NCI-H2196 treated with DMSO at 0.1 percent for 48 hours (cell line): ENCODE data around the gene SUN5.
"Not testable (repeated sequence)": the region's sequence is repeated elsewhere in the genome, so short reads cannot be mapped to it uniquely, and the experiment has no call there.

Experiments used
- DNase-seq: peaks from one replicate; lab custom pipeline; 2025; ENCODE audit not compliant: unreplicated experiment; lab: John Stamatoyannopoulos, UW

Gene SUN5

DNA sequence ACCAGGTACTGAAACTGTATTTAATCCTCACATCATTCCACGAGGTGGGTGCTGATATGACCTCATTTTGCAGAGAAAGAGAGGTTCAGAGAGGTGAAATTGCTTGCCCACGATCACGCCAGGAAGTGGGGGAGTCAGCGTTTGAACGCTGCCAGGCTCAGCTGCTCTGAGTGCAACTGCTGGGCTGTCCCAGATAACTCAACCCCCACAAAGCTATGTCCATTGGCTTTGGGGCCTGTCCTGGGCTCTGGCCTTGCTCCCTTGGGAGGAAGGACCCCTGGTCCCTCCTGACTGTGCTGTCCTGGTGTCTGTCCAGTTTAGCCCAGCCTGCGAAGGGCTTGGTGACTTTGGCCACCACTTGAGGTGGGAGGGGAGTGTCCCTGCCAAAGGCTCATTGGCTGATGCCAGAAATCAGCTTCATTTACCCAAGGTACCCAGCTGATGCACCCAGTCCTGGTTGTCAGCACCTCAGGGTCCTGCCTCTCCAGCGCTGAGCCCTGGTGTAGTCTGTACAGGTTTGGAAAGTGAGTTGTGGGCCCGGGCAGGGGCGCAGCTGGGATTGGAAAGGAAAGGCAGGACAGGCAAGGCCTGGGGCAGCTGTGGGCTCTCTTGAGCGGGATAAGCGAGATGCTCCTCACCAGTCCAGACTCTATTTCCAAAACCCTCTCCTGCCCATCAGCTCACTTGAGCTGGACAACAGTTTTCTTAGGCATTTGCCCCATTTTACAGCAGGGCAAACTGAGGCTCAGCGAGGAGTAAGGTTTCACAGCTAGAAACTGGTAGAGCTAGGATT is 38.5 kb downstream of the SUN5 start:
- no peak for DNase-seq

DNA sequence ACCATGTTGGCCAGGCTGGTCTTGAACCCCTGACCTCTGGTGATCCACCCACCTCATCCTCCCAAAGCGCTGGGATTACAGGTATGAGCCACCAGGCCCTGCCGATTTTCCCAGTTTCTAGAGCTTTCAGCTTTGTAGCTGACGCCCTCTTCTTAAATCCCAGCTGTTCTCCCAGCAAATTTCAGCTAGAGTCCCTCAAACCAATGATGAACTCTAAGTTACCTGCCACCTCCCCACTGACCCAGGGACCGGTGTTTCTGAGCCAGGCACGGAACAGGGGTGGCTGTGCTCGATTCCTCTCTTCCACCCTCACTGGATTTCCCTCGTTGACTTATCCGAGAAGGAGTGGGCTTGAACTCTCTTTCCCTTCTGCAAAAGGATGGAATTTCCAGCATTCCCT is 39.1 kb downstream of the SUN5 start:
- no peak for DNase-seq

DNA sequence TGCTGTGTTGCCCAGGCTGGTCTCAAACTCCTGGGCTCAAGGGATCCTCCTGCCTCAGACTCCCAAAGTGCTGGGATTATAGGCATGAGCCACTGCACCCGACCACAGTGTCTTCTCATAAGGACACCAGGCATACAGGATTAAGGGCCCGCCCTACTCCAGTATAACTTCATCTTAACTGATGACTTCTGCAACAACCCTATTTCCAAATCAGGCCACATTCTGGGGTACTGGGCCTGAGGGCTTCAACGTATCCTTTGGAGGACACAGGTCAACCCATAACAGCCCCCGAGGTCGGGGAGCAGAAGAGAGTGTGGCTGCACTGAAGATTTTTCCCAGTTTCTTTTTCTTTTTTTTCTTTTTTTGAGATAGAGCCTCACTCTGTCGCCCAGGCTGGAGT is 39.7 kb downstream of the SUN5 start:
- DNase-seq = no peak

DNA sequence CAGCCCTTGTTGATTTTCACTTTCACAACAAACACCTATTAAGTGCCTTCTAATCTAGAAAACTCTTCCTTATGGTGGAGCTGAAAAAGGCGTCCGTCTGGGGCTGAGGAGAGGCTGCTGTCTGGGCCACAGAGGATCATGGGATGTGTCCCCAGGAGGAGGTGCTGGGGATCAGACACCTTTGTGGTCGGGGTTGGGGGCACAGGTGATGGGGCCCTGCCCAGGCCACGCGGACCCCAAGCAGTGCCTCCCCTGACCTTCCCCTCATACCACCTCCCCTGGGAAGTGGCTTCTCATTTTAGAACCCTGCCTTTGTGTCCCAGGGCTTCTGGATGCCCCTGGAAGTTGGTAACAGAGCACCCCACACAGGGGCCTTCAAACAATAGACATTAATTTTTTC is 41.1 kb downstream of the SUN5 start:
- DNase-seq = no peak

DNA sequence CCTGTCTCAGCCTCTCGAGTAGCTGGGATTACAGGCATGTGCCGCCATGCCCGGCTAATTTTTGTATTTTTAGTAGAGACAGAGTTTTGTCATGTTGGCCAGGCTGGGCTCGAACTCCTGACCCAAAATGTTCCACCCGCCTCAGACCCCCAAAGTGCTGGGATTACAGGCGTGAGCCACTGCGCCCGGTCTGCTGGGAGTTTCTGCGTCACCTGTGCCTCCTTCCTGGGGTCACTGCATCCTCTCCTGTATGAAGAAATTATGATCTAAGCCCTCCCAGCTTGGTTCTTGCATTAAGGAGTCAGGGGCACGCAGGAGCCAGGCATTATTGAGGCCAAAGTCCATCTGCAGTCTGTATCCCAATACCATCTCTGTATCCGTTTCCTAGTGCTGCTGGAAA is 41.6 kb downstream of the SUN5 start:
- not testable (repeated sequence) for DNase-seq

DNA sequence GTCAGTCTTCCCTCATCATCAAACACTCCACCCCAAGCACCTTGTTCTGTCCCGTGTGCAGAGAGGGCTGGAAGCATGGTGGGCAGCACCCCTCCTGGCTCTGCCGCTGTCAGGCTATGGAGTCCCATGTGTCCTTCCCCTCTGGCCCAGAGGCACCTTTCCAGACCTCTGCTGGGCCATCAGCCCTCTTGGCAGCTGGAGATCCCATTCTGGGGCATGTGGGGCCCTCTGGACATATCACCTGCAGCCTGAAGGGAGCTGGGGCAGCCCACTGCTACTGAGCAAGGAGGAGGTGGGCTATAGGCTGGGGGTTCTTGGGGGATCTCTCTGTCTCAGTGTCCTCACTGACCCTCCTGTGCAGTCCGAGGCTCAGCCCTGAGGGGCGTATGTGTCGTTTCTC is 42.2 kb downstream of the SUN5 start:
- no peak for DNase-seq

DNA sequence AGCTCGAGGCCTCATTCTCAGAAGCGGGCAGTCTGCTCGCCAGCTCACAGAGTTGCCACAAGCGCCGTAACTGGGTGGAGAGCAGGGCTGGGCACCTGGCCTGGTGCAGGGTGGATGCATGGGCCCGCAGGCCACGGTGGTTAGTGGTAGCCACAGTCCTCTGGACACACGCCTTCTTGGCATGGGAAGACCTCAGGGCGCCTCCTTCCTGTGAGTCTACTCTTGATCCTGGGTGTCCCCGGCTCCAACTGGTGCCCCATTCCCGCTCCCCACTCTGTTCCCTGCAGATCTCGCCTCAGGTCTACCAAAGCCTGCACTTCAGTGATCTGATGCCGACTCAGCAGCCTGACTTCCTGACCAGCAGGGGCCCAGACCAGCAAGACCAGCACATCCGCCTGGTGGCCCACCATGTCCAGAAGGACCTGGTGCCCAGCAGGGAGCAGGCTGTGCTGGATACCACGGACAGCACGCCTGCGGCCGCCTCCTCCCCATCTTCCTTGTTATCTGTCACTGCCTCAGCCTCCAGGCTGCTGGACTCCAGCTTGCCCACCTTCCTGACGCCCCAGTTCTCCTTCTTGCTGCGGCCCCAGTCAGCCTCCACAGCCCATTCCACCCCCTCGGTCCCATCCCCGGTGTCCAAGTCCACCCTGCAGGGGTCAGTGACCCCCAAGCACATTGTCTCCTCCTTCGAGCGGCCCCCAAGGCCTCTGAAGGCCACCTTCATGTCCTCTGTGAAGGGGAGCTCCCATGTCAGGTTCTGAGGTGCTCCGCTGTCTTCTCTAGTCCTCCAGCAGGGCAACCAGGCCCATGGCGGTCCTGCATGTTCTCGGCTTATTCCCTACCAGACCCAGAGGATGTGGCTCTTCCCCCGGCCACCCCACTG is 43.1 kb downstream of the SUN5 start:
- DNase-seq = no peak

DNA sequence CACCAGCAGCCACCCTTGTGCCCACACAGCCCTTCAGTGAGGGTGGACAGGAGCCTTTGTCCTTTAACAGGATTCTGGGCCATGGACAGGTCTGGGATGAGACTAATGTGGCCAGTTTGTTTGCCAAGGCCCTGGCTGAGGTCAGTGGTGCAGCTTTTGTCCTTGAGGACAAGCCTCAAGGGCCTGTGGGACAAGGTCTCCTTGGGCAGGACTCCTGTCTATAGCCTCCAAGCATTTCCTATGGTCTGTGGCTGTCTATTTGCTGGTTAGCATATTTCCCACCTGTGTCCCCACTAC is 44.1 kb downstream of the SUN5 start:
- DNase-seq = no peak

DNA sequence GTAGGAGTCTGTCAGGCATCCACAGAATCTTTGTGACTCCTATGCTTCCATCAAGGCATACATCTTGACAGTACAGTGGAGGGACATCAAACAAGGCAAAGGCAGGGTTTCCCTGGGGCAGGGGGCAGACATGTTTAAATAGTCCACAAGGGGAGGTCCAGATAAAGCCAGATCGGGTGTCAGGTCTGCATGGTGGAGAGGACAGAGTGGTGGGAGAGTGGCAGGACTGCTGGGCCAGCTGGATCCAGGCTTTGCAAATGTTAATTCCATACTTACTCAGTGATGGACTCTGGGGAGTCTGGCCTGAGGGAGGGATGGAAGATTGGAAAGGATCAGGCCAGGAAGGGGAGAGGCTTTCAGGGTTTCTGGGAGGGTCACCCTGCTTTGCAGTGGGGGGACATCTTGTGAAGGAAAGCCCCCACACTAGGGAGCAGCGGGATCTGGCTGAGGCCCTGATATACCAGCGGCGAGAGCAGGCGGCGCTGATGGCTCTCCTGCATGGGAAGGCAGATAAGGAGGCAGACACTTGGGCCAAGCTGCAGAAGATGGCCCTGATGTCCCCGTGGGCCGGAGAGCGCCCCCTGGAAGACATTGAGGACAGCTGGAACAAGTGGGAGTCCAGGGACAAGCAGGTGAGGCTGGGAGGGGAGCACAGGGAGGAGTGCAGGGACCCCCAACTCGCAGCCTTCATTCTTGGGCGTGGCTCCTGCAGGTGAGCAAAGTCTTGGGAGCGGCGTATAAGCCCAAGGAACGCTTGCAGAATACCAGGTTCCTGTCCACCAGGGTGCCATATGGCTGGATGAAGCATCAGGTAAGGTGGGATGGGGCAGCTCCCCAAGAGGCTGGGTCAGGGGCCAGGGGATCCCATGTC is 44.6 kb downstream of the SUN5 start:
- DNase-seq = no peak

DNA sequence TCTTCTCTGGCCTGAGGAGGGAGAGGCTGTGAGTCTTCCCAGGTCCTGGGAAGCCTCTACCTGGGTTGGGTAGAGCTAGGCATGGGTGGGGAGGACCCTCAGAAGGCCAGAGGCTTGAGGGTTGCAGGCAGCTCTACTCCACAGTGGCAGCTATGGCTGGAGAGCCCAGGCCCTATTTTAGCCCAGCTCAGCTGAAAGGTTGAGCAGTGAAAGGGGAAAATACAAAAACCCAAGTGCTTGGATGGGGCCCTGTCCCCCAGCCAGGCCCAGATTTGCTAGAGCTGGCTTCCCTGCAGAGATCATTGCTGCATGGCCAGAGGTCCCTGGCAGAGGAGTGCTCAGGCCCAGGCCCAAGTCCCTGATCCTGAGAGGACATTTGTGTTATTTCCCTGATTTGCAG is 45.7 kb downstream of the SUN5 start:
- no peak for DNase-seq

DNA sequence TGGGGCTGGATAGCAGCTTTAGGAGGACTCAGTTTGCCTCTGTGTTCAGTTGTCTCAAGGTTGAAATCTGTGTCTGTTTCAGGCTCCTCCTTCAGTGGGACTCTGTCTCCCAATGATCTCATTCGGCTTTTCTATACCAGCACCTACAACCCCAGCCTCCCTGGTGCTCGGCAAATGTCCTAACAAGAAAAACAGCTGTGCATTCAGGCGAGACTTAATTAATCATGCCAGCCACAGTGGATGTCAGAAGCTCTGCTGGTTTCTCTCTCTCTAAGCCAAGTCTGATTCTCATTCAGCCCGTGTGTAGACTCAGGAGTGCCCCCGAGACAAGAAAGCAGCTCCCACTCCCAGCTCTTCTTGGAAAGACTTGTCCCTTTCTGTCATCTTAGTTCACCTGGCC is 46.8 kb downstream of the SUN5 start:
- no peak for DNase-seq

DNA sequence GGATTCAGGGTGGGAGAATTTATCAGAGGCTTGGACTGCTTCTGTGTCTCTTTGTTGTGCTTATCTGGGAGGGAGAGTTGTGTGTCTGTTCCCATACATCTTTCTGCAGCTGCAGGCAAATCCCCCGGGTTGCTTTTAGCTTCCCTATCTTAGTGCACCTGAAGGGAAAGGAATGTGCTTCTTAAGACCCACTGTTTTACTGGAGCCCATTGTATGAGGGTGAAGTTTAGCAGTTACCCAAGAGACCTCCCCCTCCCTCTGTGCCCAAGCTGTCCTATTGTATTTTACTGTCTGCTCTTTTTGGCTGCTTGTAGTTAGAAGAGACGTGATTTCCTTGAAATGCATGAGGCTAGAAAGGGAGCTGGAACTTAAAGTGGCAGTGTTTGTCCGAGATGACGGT is 53.7 kb downstream of the SUN5 start:
- DNase-seq = not testable (repeated sequence)

DNA sequence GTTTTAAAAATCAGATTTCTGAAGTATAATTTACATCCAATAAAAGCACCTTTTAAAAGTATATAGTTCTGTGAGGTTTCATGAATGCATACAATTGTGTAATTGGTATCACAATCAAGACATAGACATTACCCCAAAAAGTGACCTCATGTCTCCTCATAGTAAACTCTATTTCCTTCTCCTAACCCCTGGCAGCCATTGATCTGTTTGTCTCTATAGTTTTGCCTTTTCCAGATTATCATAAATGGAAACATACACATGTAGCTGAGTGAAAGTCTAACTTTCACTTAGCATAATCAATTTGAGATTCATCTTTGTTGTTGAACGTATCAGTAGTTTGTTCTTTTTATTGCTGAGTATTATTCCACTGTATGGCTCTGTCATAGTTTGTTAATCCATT is 57.6 kb downstream of the SUN5 start:
- no peak for DNase-seq

DNA sequence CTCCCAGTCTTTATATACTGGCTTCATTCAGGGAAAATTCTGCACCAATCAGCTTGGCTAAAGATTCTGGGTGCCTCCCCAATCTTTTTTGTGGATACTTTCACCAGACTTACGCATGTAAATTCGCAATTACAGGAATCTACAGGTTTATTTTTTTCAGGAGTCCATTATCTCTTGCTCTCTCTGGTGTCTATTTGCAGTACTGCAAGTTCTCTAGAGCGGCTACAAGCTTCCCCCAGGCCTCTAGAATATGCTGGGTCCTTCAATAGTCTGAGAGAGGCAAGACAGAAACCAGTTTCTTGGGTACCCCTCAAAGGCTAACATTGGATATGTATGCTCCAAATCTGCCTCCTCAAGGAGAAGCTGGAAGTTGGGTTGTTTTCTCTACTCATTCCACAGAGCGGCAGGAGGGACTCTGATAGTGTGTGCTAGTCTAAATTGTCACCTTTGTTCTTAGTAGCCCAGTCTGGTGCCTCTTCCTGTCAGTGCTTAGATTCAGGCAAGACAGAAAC is 58.5 kb downstream of the SUN5 start:
- DNase-seq = no peak

DNA sequence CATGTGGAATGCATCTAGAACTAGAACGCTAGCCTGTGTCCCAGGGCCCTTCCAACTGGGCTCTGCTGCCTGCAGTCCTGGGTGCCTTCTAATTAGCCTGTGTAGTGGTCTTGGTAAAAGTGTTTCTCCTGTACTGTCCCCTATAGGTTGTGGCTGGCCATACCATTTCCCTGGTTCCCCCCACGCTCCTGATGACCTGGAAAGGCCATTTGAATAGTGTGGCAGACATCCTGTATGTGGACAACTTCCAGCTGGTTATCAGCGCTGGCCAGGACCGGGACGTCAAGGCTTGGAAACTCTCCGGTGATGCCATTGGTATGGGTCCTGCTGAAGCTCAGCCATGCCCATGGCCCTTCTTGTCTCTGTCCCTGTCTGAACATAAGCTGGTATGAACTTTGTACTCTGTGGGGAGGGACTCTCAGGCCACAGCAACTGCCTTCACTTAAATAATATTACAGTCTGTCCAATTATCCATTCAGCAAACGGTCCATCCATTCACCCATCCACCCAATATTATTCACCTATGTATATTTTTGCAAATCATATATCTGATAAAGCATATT is 60.7 kb downstream of the SUN5 start:
- no peak for DNase-seq

DNA sequence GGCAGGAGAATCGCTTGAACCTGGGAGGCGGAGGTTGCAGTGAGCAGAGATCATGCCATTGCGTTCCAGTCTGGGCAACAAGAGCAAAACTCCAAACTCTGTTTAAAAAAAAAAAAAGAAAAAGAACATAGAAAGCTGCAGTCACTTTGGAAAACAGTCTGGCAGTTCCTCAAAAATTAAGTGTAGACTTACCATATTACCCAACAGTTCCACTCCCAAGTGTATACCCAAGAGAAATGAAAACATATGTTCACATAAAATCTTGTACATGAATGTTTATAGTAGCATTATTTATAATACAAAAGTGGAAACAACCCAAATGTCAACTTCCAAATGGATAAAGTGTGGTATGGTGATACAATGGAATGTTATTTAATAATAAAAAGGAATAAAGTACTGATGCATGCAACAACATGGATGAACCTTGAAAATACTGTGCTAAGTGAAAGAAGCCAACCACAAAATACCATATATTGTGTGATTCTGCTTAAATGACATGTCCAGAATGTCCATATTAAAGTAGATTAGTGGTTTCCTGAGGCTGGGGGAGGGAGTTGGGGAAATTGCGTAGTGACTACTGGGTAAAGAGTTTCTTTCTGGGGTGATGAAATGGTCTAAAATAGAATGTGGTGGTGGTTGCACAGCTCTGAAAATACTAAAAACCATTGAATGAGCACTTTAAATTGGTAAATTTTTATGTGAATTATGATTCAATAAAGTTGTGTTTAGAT is 62.9 kb downstream of the SUN5 start:
- DNase-seq = no peak

DNA sequence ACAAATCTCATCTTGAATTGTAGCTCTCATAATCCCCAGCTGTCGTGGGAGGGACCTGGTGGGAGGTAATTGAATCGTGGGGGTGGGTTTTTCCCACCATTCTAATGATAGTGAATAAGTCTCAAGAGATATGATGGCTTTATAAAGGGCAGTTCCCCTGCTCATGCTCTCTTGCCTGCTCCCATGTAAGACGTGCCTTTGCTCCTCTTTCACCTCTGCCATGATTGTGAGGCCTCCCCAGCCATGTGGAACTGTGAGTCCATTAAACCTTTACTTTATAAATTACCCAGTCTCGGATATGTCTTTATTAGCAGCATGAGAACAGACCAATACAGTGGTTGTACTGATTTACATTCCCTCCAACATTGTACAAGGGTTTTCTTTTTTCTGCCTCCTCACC is 69.7 kb downstream of the SUN5 start:
- DNase-seq = no peak
